Endothelial cell of umbilical vein (primary cell): ENCODE measurements around the gene CCDC12. TPM values are rescaled to one million over a fixed set of nuclear protein-coding genes. Genes with fewer than 3 reads are reported as not detected.
A peak's percentile ranks its signal among the peaks of the same experiment; 100 is the strongest.

Experiments
- BruUV-seq: library from RNA; stranded (reverse); fragments of 400-500 nt; replicated peaks from 2 replicates; lab custom pipeline; 2021; lab: Mats Ljungman, UMichigan
- CTCF ChIA-PET: fragments of 300-600, 350-600 bp; sonication (Branson Sonifier 250); formaldehyde crosslinking; loops from one replicate; lab custom pipeline; 2021; ENCODE audit warnings: antibody characterized with exemption, inconsistent platforms; lab: Charles Lee
- POLR2A ChIA-PET: fragments of 300-600, 350-600 bp; sonication (Branson Sonifier 250); formaldehyde crosslinking; loops from one replicate; lab custom pipeline; 2021; ENCODE audit warnings: antibody characterized with exemption, inconsistent platforms; lab: Charles Lee
- DNase-seq: peaks from one replicate; pipeline ENCODE4 v3.0.0-alpha.2; 2011; ENCODE audit warnings: low read depth, low spot score
- FAIRE-seq: peaks from 2 replicates; lab custom pipeline; 2011; peaks lifted over from hg19 to GRCh38; lab: Jason Lieb, UNC
- H2AFZ ChIP-seq: 2 replicates; pipeline ENCODE4 v1.6.0; 2012; ENCODE audit warnings: low read depth, low read length, control low read depth, inconsistent platforms
- H3K27ac ChIP-seq: 2 replicates; pipeline ENCODE4 v1.5.1; 2011; ENCODE audit warnings: low read depth, mild to moderate bottlenecking, control low read depth, low read length, moderate library complexity; ENCODE audit not compliant: insufficient read depth
- H3K27me3 ChIP-seq, 2 experiments: 2 replicates each; pipeline versions ENCODE4 v1.6.0 to v1.6.1; 2011; ENCODE audit warnings: low read length in 2 of 2, mixed read lengths in 1 of 2; ENCODE audit not compliant: control insufficient read depth in 2 of 2, insufficient read depth in 2 of 2
- H3K36me3 ChIP-seq, 2 experiments: 2 replicates in 1 of 2; 3 replicates in 1 of 2; pipeline ENCODE4 v1.5.1; 2011; ENCODE audit warnings: low read length in 2 of 2, mild to moderate bottlenecking in 1 of 2, moderate library complexity in 1 of 2; ENCODE audit not compliant: control insufficient read depth in 2 of 2, insufficient read depth in 2 of 2; ENCODE audit errors: extremely low read depth in 1 of 2
- H3K4me1 ChIP-seq: 3 replicates; pipeline ENCODE4 v1.5.1; 2011; ENCODE audit warnings: mild to moderate bottlenecking, low read length; ENCODE audit not compliant: control insufficient read depth, insufficient read depth; ENCODE audit errors: extremely low read depth
- H3K4me2 ChIP-seq: 2 replicates; pipeline ENCODE4 v1.6.1; 2011; ENCODE audit warnings: low read length, control low read depth, mixed read lengths; ENCODE audit not compliant: insufficient read depth
- H3K4me3 ChIP-seq, 3 experiments: fragments of 200-600 bp in 1 of 3; sonication (generic), shearing (Covaris generic) in 1 of 3; replicated peaks in 1 of 3; 2 replicates each; pipeline ENCODE4 v1.5.1; 2011 to 2016; ENCODE audit warnings: control low read depth in 3 of 3, low read length in 3 of 3, mild to moderate bottlenecking in 2 of 3, inconsistent platforms in 1 of 3, low read depth in 1 of 3, moderate library complexity in 1 of 3; ENCODE audit not compliant: insufficient read depth in 1 of 3
- H3K79me2 ChIP-seq: 2 replicates; pipeline ENCODE4 v1.6.0; 2012; ENCODE audit warnings: low read length, inconsistent platforms; ENCODE audit not compliant: control insufficient read depth, insufficient read depth
- H3K9ac ChIP-seq: replicated peaks from 2 replicates; pipeline ENCODE3; 2011; ENCODE audit warnings: low read length, control low read depth; ENCODE audit not compliant: insufficient read depth; ENCODE audit errors: extremely low read depth
- H3K9me1 ChIP-seq: replicated peaks from 3 replicates; pipeline ENCODE4 v1.6.0; 2011; ENCODE audit warnings: mild to moderate bottlenecking, low read length; ENCODE audit not compliant: control insufficient read depth, insufficient read depth; ENCODE audit errors: extremely low read depth
- H3K9me3 ChIP-seq: replicated peaks from 2 replicates; pipeline ENCODE4 v1.5.1; 2012; ENCODE audit warnings: low read length, inconsistent platforms; ENCODE audit not compliant: control insufficient read depth, insufficient read depth
- H4K20me1 ChIP-seq: replicated peaks from 2 replicates; pipeline ENCODE3; 2011; ENCODE audit warnings: mild to moderate bottlenecking, low read length; ENCODE audit not compliant: control insufficient read depth, insufficient read depth; ENCODE audit errors: extremely low read depth
- EZH2 ChIP-seq: IDR thresholded peaks from 2 replicates; pipeline ENCODE4 v1.6.1; 2012; ENCODE audit warnings: borderline replicate concordance, low read depth, mild to moderate bottlenecking, moderate library complexity, low read length, inconsistent platforms; ENCODE audit not compliant: severe bottlenecking
- FOS ChIP-seq: IDR thresholded peaks from 2 replicates; pipeline ENCODE4 v1.6.1; 2011; ENCODE audit warnings: mild to moderate bottlenecking, low read length, moderate library complexity, borderline replicate concordance; ENCODE audit not compliant: insufficient read depth
- GATA2 ChIP-seq: IDR thresholded peaks from 2 replicates; pipeline ENCODE4 v1.7.0; 2011; ENCODE audit warnings: low read depth, mild to moderate bottlenecking, moderate library complexity, mixed read lengths, low read length; ENCODE audit not compliant: insufficient read length, insufficient read depth
- JUN ChIP-seq: IDR thresholded peaks from 2 replicates; pipeline ENCODE4 v1.6.1; 2011; ENCODE audit warnings: borderline replicate concordance, low read depth; ENCODE audit not compliant: insufficient read length, insufficient read depth
- MYC ChIP-seq: IDR thresholded peaks from one replicate; pipeline ENCODE4 v1.6.1; 2011; ENCODE audit warnings: mild to moderate bottlenecking, low read depth, low read length
- POLR2A ChIP-seq: IDR thresholded peaks from 2 replicates; pipeline ENCODE4 v1.6.1; 2012; ENCODE audit warnings: low read depth, mild to moderate bottlenecking, control low read depth, low read length
- POLR2AphosphoS5 ChIP-seq: IDR thresholded peaks from 2 replicates; pipeline ENCODE4 v1.6.1; 2012; ENCODE audit warnings: low read depth, mild to moderate bottlenecking, control low read depth, low read length, moderate library complexity; ENCODE audit not compliant: insufficient read depth
- dilution Hi-C: fragments of 300-500 bp; cut with MboI; formaldehyde crosslinking; loops from one replicate; pipeline ENCODE4 v1.15.0; 2019; ENCODE audit warnings: low sequenced_read_pairs; ENCODE audit not compliant: extremely low pct_ligation_motif_present
- intact Hi-C: fragments of 100-400 bp; cut with micrococcal nuclease; formaldehyde crosslinking; loops from one replicate; pipeline ENCODE4 v1.10.0; 2022
- polyA plus RNA-seq, 4 experiments: library from polyadenylated mRNA; depleted of rRNA in 3 of 4; stranded (reverse) in 3 of 4; unstranded in 1 of 4; fragments of >200 nt; gene quantifications; 2 replicates each; pipeline versions ENCODE4 v1.2.1 to v1.2.3, GENCODE V29; 2011 to 2012; ENCODE audit warnings: missing spikeins in 1 of 4
- total RNA-seq: library from RNA; stranded (reverse); gene quantifications from 2 replicates; pipeline ENCODE4 v1.2.3, GENCODE V29; 2021
- TF ChIP-seq, protein P1 (sequence below), 2 donors: IDR thresholded peaks; 1 replicate in 1 of 2; 2 replicates in 1 of 2; pipeline ENCODE4 v1.5.1; 2011; ENCODE audit warnings: low read length in 2 of 2, mild to moderate bottlenecking in 2 of 2, moderate library complexity in 2 of 2, control low read depth in 1 of 2, inconsistent platforms in 1 of 2, low read depth in 1 of 2; ENCODE audit not compliant: insufficient read depth in 1 of 2; ENCODE audit errors: extremely low read depth in 1 of 2
- TF ChIP-seq, protein P2 (sequence below): IDR thresholded peaks from 2 replicates; pipeline ENCODE4 v1.6.1; 2011; ENCODE audit not compliant: insufficient read depth, insufficient read length

The CCDC12 gene
- total and polyA plus RNA-seq, 2 donors (not counting 3 experiments of a cell fraction or from before 2014, with no cell fraction given), result 35.1 to 50.5 TPM

DNA sequence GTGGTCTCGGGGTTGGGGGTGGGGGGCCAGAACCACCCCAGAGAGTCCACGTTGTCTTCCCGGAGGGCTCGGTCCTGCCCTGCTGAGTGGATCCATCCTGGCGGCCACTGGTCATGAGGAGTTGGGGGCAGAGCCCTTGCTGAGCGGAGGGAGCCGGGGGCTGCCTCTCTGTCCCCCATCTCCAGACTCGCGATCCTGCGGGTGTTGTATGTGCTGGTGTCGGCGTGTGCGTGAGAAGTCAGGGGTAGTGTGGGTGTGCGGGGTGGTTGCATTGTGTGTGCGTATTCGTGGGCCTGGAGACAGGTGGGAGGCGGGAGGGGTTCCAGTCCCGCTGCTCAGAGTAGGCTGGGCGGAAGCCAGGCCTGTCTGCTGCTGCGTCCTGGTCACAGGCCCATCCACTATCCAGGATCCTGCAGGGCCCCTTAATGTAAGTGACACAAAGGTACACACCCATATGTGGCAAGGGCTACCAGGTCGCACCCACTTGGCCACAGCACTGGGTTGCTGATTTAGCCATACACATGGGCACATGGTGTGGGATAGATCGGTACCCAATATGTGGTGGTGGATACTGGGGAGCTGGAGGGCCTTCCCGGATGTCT is 33.7 kb upstream of the CCDC12 start:
- Histone ChIP-seq H3K9me3 (no peaks in the 10 kb centered on the region), H3K4me2 (peak overlapping the region; percentile 68), H3K27me3 (no peaks in the 10 kb centered on the region), H3K4me1 (peaks cover 6% of the 10 kb centered on the region), H3K9me1 (no peaks in the 10 kb centered on the region), H3K27ac (peak overlapping the region; percentile 71), H3K9ac (peak overlapping the region; percentile 76), H3K4me3 (peak overlapping the region in 1 of 3 experiments; percentile 56), H2AFZ (no peak overlapping the region), H3K36me3 (peaks cover 1 to 8% of the 10 kb centered on the region in 2 experiments), H3K79me2 (no peaks in the 10 kb centered on the region), H4K20me1 (no peaks in the 10 kb centered on the region)
- dilution Hi-C loops (no loop called here), intact Hi-C loops (loop anchor here (10.0 kb wide), 1 partner anchor 365 kb away; no protein-coding TSS in a partner anchor)
- FAIRE-seq, result no peak
- BruUV-seq, result no TSS peak
- no peak for TF ChIP-seq GATA2
- TF ChIP-seq EZH2, result no peak
- TF ChIP-seq POLR2AphosphoS5, result no peak
- TF ChIP-seq, protein P1, sequence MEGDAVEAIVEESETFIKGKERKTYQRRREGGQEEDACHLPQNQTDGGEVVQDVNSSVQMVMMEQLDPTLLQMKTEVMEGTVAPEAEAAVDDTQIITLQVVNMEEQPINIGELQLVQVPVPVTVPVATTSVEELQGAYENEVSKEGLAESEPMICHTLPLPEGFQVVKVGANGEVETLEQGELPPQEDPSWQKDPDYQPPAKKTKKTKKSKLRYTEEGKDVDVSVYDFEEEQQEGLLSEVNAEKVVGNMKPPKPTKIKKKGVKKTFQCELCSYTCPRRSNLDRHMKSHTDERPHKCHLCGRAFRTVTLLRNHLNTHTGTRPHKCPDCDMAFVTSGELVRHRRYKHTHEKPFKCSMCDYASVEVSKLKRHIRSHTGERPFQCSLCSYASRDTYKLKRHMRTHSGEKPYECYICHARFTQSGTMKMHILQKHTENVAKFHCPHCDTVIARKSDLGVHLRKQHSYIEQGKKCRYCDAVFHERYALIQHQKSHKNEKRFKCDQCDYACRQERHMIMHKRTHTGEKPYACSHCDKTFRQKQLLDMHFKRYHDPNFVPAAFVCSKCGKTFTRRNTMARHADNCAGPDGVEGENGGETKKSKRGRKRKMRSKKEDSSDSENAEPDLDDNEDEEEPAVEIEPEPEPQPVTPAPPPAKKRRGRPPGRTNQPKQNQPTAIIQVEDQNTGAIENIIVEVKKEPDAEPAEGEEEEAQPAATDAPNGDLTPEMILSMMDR (IDR thresholded peaks at IDR 0.05; ENCODE audit: extremely low read depth in 1 of 2, insufficient read depth in 1 of 2, low read depth in 1 of 2, low read length in 2 of 2), result no peak
- TF ChIP-seq, protein P2, sequence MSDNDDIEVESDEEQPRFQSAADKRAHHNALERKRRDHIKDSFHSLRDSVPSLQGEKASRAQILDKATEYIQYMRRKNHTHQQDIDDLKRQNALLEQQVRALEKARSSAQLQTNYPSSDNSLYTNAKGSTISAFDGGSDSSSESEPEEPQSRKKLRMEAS, result no peak
- TF ChIP-seq MYC, result no peak
- TF ChIP-seq POLR2A, result no peak
- no peak for TF ChIP-seq FOS
- TF ChIP-seq JUN, result no peak
- DNase-seq, result no peak
- CTCF ChIA-PET, result interaction anchor here (0.9 to 2.0 kb wide), 3 partner anchors 87 to 314 kb away, joined by 4 to 7 read pairs (median 6); no protein-coding TSS in a partner anchor
- POLR2A ChIA-PET, result no interaction called here
